ENCODE data around the gene OCSTAMP.
A peak's percentile ranks its signal among the peaks of the same experiment; 100 is the strongest.

The OCSTAMP gene

DNA sequence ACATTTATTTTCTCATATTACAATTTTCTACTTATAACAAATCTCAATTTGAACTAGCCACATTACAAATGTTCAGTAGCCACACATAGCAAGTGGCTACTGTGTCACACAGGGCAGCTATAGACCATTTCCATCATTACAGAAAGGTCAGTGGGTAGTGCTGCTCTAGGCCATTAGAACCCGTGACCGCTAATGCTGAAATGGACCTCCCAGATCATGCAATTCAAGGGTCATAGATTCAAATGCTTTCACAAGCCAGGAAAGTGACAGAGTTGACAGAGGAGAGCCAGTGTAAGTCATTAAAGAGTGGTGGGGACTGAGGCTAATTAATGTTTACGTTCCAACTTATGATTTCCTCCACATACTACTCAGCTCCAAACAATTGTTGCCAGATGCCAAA is 3.5 kb upstream of the OCSTAMP start:
- DNase-seq (ENCODE audit: low read depth) = no peak

DNA sequence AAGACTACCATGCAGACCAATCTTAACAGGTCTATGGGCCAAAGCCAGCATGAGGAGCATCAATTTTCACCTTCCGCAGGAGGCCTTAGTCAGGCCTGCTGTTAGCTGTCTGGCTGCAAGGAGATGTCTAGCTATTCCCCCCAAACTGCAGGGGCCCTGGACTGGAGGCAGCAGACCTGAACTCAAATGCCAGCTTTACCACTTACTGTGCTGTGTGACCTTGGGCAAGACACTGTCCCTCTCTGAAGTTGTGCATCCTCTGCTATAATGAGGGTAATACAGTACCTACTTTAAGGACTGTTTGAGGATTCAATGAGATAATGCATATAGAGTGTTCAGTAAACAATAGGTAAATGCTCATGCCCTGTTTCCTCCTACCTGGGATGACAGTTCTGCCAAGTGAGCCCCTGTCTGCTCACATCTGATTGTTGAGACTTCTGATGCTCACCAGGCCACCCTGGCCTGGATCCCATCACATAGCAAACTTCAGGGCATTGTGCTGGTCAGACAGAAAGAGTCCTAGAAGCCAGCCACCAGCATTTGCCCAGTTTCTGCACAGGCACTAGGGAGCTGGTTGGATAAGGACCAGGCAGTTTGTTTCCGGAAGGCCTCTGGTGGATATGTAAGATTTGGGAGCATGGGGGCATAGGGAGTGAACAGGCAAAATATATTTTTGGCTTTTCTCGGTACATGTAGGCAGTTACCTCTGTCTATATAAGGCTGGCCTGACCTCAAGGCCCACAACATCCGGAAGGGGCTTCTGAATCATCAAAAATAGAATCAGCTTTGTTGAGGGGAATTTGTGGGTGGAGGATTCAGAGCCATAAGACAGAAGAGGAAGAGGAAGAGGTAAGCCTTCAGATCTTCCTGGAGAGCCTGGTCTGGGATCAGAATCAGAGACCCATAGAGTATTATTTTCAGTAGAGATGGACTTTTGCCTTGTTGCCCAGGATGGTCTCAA is 2.3 kb upstream of the OCSTAMP start:
- no peak for DNase-seq (ENCODE audit: low read depth)

DNA sequence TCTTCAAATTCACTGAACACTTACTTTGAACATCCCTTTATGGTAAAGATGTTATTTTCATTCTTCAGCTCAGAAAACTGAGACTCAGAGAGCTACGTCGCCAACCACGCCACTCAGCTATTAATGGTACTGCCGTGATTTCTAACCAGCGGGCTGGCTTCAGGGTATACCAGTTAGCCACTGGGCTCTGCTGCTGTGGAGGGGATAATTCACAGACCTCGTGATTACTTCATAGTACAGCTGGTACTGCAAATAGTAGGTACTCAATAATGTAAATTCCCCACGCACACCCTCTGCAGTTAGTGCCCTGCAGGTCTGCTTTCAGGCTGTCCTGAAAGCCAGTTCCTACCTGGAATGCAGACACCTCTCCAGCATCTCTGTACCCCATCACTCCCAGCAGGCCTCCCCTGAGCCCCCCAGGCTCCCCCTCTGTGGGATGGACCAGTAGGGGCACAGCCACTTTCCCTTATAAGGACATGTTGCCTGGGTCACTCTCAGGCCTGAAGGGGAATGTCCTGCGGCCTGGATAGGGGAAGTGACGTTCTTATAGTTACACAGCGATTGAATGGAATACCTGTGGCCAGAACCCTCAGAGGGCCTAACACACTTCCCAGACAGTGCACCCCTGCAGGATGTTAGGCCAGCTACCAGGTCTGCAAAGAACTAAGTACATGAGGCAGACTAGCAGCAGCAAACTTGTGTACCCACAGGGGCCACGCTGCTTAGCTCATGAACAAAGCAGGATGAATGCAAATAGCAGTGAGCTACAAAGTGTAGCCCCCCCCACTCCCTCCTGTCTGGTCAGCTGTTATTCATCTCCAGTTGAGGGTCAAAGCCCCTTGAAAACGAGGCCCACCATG is 1.3 kb upstream of the OCSTAMP start:
- no peak for DNase-seq (ENCODE audit: low read depth)

DNA sequence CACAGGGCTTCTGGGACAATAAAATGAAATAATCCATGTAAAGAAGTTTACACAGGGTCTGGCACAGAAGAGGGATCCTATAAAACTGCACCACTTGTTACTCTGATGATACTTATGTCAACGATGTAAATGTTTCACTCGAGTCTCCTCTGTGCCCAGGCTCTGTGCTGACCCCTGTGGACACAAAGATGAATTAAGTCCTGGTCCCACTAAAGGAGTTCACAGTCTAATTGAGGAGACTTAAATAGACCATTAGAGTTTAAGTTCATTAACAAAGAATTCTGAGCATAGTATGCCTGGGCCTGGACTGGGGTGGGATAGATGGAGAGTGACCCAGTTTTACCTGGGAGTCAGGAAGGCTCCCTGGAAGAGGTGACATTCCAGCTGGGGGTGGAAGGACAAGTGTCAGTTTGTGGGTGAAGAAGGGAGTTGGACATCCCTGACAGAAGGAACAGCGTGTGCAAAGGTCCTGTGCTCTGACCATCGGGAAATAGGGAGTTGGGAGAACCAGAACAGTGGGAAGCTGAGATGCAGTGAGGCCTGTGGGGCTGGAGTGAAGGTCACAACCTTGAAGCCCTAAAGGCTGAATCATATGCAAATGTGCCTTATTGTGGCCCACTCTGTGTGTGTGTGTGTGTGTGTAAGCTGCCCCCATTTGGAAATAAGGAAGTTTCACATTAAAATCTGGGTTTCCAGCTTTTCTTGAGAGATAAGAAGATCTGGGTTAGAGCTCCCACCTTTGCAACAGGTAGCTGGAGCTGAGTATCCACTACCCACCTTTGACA is 1.1 kb downstream of the OCSTAMP start:
- no peak for DNase-seq (ENCODE audit: low read depth)

DNA sequence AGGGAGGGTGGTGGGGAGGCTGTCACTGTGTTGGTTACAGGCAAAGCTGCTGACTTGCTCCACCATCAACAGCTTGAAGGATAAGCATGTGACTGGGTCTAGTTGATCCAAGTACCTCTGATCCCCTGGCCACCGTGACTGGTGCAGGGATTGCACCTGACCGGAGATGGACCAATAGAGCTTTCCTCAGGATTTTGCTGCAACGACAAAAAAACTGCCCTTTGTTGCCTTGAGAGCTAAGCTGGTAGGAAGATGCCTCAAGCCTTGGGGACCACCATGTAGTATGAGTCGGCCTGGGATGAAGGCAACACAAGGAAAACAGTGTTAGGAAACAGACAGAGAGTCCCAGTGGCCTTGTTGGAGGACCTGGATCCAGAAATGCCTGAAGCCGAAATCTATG is 1.8 kb downstream of the OCSTAMP start:
- DNase-seq (ENCODE audit: low read depth) = no peak

DNA sequence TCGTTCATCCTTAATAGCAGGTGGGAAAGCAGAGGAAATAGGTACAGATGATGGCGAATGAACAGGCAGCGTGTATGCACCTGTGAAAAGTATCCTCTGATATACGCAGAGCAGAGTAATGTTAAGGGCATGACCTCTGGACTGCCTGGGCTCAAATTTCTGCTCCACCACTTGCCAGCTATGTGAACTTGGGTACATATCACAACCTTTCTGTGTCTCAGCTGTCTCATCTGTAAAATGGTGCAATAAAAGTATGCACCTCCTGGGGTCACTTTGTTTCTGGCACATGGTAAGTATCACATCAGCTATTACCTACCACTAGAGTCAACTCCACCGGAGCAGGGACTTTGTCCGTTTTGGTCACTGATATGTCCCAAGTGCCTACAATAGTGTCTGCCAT is 2.5 kb downstream of the OCSTAMP start:
- no peak for DNase-seq (ENCODE audit: low read depth)

DNA sequence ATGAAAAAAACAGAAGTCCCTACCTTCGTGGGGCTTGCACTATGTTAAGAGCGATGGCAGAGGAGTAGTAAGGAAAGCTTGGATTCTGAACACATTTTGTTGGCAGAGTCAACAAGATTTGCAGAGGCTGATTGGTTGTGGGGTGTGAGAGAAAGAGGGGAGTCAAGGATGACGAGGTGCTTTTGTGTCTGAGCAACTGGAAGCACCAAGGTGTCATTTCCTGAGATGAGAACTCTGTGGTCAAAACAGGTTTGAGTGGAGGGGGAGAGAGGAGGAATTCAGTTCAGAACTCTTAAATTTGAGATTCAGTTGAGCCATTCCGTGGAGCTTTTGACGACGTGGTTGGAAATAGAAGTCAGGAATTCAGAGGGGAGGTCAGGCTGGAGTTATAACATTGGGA is 3.5 kb downstream of the OCSTAMP start:
- no peak for DNase-seq (ENCODE audit: low read depth)

DNA sequence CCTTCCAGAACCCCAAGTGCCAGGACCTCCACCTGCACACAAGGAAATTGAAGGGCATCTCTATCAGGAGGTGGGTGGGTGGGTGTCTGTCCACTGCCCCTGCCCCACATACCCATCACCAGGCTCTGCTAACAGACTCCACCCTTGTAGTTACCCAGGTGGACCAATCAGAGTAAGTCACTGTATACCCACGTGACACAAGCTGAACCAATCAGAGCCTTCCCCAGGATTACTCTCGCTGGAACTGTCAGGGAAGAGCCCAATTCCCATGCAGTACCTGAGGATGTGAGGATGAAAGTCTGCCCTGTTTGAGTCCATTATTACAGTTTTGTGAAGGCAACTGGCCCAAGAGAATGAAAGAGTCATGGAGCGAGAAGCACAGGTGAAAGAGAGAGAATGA is 4.2 kb downstream of the OCSTAMP start:
- DNase-seq (ENCODE audit: low read depth) = no peak

DNA sequence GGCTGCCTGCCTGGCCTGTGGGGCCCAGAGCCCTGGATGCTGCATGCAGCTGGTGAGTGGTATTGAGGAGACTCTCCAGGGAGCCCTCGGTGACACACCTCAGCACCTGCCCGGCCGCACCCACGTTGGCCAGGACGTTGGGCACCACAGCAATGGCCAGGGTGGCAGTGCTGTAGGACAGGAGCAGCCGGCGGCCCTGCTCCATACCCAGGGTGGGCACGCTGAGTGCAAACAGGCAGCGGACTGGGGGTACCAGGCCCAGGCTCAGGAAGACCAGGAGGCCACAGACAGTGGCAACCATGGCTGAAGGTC is 4.7 kb downstream of the OCSTAMP start:
- DNase-seq (ENCODE audit: low read depth) = no peak

DNA sequence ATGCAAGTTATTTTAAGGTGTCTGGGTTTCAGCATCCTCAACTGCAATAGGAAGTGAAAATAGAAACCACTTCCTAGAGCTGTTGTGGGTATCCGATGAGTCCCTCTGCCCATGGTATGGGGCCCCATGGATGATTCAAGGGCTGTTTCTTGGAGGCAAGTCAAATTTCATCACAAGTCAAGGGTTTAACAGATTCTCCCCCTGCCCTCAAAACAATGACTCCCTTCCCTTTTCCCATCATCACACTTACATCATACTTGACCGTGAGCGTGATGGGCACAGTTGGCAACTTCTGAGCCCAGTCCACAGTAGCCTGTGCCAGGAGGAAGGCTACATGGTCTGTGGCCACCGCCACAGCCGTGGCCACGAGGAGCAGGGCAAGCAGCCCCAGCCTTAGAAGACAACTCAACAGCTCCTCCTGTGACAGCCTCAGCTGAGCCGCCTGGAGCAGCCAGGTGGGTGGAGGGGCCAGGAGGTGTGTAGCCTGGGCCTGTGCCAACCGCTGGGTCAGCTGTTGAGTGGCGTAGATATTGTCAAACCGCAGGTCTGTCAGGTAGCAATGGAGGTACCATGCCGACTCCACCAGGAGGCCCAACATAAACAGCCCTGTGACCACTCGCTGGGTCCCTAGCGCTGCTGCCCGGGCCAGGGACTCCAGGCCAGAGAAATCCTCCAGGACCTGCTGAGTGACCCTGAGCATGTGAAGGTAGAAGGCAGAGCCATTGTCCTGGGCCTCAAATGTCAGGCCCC is 5.2 kb downstream of the OCSTAMP start:
- no peak for DNase-seq (ENCODE audit: low read depth)

DNA sequence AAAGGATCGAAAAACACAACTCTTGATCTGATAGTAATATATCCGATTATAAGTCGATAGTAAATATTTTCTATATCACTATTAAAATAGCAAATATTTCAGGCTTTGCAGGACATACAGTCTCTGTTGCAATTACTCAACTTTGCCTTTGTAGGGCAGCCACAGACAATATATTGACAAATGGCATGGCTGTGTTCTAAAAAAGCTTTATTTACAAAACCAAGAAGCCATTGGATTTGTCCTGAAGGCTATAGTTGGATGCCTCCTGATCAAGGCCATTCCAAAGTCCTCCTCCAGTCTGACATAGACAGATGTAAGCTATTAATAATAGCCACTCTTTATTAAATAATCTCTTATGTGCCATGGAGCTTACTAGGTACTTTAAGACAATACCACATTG is 5.9 kb downstream of the OCSTAMP start:
- DNase-seq (ENCODE audit: low read depth) = no peak

DNA sequence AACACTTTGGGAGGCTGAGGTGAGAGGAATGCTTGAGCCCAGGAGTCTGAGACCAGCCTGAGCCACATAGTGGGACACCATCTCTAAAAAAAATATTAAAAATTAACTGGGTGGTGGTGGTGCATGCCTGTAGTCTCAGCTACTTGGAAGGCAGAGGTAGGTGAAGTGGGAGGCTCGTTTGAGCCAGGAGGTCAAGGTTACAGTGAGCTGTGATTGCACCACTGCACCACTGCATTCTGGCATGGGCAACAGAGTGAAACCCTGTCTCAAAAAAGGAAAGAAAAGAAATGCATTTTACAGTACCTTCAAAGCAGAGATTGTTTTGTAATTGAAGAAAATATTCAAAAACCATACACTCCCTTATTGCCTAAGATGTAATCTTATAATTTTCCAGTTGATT is 6.5 kb downstream of the OCSTAMP start:
- DNase-seq (ENCODE audit: low read depth) = no peak

DNA sequence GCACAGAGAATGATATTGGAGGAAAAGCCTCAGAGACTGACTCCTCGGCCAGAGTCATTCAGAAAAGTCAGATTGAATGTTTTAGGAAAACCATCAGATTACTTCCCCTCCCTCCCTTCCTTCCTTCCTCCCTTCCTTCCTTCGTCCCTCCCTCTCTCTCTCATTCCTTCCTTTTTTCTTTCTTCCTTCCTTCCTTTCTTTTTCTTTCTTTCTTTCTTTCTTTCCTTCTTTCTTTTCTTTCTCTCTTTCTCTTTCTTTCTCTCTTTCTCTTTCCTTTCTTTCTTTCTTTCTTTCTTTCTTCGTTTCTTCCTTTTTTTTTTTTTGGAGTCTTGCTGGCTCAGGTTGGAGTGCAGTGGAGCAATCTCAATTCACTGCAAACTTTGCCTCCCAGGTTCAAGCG is 7.4 kb downstream of the OCSTAMP start:
- no peak for DNase-seq (ENCODE audit: low read depth)

DNA sequence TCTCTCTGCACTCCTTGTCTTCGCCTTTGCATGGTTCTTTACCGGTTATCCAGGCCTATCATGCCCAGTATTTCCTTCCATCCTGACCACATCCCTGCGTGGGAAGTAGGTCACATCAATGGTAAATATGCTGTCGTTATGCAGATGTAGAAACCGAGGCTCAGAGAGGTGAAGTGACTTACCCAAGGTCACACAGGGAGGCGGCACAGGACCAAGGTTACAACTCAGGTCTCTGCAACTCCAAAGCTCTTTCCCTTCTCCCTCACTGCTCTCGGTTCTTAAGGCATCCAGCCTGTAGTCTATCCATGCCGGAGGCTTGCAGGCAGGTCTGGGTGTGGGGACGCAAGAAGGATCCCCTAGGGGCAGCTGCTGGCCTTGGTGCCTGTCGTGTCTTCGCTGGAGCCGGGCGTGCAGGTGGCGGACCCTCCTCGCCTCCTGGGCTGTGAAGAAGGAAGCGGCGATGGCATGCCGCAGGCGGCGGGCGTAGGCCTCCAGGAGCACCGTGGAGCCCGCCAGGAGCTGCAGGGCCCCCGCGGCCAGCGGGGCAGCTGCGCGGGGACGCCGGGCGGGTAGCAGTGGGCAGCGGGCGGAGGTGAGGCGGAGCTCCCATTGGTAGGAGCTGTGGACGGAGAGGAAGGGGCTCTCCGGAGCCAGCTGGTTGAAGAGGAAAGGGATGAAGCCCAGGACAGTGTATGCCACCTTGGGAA is 9.1 kb downstream of the OCSTAMP start:
- DNase-seq (ENCODE audit: low read depth) = no peak

DNA sequence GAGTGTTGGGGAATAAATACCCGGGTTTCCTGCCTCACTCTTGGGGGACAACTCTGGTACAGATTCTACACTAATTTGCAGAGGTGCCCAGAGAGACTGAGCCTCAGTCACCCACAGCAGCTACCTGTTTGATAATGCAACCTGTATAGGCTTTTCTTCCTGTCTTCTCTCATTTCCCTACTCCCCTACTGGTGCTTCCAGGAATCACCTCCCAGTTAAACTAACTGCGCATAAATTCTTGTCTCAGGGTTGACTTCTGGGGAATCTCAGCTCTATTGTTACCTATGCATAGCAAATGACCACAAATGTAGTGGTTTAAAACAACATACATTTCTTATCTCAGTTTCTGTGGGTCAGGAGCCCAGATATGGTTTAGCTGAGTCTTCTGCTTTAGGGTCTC is 11.3 kb downstream of the OCSTAMP start:
- DNase-seq (ENCODE audit: low read depth) = no peak

DNA sequence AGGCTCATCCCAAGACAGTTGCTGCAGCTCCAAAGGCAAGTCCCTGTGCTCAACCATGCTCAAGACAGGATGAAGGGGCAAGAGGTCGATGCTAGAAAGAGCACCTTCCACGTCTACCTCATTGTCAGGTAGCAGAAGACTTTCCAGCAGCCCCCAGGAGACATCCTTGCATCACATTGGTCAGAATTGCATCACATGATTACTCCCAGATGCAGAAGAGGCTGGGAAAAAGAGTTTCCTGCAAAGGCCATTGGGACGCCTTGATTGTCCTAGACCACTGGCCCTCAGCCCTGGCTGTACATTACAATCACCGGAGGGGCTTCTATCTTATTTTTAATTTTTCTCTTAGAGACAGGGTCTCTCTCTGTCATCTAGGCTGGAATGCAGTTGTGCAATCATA is 19.8 kb downstream of the OCSTAMP start:
- no peak for DNase-seq (ENCODE audit: low read depth)

DNA sequence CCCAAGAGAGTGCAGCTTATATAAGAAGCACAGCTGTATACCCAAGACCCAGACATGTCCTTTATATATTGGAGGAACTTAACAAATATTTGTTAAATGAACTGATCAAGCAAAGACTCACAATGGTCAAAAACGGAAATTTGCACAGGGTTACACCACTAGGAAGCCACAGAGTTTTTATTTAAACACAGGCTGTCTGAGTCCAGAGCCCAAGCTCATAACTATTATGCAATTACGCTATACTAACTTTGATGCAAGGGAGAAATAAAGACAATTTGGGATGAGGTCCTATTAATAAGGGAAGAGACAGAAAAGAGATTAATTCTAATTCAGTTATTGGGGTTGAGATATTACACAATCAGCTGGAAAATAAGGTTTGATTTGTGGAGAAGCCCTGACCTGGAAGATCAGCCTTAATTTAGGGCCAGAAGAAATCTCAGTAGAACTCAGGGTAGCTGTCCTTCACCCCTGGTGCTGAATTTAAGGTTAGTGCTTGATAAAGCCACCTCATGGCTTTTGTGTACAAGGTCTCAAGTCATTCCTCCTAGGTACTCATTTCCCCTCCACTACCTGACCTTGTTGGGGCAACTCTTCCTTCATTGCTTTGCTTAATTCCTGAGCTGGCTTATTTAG is 26.6 kb downstream of the OCSTAMP start:
- no peak for DNase-seq (ENCODE audit: low read depth)

DNA sequence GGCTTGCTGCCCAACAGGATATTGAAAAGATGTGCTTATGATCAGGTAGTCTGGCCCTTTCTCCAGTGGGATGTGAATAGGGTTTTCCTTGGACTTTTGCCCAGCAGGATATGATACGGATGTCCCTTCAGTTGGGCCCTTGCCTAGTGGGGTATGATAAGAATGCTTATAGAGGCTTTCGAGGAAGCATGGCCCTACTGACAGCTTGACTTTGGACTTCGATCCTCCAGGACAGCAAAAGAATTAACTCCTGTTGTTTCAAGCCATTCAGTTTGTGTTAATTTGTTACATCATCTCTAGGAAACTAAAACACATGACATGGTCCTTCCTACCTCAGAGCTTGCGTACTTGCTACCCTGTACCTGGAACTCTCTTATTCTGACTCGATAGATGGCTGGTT is 27.3 kb downstream of the OCSTAMP start:
- no peak for DNase-seq (ENCODE audit: low read depth)

DNA sequence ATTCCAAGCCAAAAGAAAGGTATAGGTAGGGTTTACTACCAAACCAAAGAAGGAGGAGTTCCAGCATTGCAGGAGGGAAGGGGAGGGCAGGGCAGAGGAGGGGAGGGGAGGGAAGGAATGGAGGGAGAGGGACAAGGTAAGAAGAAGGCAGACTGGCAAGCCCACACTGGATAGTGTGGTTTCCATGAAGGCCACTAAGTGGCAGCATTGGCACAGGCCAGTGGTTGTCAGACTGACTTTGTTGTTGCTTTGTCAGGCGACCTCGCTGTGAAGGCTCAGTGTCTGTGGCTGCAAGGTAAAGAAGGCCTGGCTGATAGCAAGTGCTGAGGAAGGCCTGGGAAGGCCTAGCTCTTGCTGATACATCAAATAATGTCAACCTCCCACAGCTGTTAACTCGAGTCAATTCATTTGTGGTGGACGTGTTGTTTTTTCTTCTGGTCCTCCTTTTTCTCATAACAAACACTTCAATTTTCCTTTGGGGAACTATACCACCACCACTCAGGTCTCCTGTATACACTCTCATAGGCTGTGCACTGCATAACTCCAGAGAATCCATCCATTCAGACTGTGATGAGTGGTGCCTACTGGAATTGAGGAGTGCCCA is 29.4 kb downstream of the OCSTAMP start:
- DNase-seq (ENCODE audit: low read depth) = peak; percentile 7

DNA sequence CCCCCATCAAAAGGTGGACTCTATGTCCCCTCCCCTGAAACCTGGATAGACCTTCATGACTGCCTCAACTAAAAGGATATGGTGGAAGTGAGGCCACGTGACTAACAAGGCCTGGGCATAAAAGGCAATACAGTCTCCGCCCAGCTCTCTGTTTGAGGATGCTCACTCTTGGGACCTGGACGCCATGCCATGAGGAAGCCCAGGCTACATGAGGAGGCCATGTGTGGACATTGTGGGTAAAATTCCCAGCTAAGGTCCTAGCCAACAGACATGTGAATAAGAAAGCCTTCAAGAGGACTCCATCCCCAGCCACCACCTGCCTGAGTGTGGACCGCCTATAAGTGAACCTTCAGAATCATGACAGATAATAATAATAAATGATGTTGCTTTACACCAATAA is 29.9 kb downstream of the OCSTAMP start:
- no peak for DNase-seq (ENCODE audit: low read depth)

All from activated T-cell treated with anti-CD3 and anti-CD28 coated beads for 1 hour (primary cell).